GM21786 (cell line): ENCODE measurements around the gene SLC16A9.
A peak's percentile ranks its signal among the peaks of the same experiment; 100 is the strongest.

Source experiments
- ATAC-seq: cut with Tn5 transposase; IDR thresholded peaks from one replicate; pipeline ENCODE4 v1.9.1; 2021; ENCODE audit not compliant: unreplicated experiment

The SLC16A9 gene

DNA sequence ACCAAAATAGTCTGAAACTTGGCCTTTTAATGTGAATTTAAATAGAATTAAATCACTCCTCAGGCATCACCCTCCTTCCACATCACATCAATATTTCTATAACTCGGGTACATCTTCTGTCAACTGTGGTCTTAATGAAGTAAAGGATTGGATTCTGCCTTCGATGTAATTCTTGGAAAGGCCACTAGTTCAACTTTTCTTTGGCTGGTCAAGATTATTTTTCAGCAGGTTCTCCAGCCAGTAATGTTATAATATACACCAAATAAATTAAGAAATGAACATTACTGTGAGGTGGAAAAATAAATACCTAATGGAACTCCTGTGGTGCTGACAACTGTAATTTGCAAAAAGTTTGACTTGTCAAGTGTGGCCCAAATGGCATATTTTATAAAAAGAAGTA lies 9.7 kb upstream of the SLC16A9 start:
- no peak for ATAC-seq

DNA sequence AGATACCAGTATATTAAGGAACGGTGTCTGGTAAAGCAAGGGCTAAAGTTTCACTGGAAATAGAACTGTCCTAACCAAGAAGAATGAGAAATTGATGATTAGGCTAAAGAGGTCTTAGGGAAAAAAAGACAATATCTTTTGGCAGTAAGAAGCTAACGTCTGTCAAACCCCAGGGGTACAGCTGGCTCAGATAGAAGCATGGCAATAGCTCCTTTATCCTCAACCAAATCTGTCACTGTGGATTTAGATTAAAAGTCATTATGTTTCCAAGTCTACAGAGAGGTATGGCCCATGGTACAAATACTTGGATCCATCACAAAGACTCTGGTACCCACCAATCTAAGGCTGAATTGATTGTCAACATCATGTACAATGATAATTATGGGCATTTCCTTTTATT lies 8.6 kb upstream of the SLC16A9 start:
- no peak for ATAC-seq

DNA sequence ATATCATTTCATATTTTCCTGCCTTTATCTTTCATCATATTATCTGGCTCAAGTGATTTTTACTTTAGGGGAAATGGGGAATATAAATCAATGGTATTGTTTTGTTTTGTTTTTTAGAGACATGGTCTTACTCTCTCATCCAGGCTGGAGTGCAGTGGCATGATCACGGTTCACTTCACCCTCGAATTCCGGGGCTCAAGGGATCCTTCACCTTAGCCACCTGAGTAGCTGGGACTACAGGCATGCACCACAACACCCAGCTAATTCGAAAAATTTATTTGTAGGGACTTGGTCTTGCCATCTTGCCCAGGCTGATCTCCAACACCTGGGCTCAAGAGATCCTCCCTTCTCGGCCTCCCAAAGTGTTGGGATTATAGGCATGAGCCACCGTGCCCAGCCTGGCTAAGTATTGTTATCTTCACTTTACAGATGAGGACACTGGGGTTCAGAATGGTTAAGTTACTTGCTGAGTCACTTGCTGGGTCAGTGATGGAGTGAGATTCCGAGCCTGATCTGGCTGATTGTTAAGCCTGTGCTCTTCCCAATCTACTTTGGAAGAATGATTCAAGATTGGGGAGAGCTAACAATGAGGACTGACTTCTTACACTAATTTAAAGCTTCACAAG lies 3.7 kb upstream of the SLC16A9 start:
- no peak for ATAC-seq

DNA sequence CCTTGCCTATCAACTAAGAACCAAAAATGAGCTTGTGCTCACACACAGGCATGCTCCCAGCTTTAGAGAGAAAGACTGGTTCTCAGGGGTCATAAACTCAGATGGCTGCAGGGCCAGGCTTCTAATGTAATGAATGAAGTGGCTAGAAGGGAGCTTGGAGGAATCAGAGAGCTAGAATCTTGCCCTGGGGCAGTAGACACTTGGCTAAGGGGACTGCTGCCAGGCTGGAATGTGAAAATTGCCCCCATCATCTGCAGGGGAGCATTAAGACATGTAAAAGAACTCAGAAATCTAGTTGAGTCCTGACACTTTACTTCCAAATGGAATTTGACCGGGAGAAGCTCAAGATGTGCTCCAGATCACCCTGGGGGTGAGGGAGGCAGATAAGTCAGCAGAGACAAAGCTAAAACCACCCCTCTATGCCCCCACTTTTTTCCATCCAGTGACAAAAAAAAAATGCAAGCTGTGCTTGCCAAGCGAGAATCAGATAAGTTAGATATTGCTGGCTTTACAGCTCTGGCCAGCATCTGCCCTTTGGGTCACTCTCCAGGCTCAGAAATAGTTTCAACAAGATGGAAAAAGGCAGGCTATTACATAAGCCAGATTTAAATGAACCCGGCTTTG lies 2.3 kb upstream of the SLC16A9 start:
- no peak for ATAC-seq

DNA sequence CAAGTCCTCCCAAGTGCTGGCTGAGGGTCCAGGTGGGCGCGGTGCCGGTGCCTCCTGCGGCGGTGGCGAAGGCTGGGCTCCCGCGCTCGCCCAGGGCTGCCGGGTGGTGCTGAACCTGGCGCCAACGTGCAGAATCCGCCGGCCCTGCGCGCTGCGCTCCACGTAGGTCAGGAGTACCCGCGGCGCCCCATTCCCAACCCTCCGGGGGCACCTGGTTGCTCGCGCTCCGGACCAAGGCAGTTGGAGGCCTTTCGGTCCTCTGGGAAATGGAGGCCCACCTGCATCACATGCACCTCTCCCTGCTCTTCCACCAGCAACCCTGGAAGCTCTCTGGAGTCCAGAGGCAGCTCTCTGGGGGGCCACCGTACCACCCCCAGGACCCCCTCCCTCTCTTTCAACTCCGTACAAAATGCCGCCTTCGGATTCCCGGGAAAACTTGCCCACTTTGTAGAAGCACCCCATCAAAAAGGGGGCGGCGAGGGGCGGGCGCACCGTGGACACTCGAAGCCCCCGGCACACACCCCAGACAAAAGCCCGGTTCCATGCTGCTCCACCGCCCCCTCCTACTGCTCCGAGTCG lies 745 bp downstream of the SLC16A9 start:
- peak; percentile 31 for ATAC-seq

DNA sequence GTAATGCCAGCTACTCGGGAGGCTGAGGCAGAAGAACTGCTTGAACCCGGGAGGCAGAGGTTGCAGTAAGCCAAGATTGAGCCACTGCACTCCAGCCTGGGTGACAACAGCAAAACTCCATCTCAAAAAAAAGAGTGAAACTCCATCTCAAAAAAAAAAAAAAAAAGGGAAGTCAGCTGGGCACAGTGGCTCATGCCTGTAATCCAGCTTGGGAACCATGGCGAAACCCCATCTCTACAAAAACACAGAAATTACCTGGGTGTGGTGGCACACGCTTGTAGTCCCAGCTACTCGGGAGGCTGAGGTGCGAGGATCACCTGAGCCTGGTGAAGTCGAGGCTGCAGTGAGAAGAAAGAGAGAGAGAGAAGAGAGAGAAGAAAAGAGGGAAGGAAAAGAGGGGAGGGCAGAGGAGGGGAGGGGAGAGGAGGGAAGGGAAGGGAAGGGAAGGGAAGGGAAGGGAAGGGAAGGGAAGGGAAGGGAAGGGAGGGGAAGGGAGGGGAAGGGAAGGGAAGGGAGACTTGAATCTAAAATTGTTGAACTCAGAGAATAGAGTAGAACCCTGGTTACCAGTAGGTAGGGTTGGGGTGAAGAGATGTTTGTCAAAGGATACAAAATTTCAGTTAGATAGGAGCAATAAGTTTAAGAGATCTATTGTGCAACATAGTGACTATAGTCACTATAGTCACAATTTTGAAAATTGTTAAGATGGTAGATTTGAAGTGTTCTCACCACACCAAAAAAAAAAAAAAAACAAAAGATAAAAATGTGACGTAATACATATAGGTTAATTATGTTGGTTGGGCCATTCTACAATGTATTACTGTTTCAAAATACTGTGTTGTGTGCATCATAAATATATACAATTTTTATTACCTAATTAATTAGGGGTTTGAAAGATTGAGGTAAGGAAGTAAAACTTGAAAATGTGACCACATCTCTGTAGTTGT lies 2.5 kb downstream of the SLC16A9 start:
- ATAC-seq, result no peak

DNA sequence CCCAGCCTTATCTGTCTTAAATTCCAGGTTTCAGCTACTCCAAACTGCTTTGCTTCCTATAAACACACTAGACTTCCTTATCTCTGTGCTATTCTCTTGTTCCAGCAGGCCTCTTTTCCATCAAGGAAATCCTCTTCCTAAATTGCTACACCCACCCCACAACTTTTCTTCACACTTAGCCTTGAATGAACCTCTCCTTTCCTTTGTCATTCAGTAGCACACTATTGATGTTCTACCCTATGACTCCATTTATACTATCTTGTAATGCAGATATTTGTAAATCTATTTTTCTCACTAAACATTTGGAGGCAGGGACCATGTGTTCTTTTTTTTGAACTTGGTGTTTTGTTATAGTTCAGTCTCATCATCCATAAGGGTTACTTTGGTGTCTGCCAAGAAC lies 3.7 kb downstream of the SLC16A9 start:
- no peak for ATAC-seq

DNA sequence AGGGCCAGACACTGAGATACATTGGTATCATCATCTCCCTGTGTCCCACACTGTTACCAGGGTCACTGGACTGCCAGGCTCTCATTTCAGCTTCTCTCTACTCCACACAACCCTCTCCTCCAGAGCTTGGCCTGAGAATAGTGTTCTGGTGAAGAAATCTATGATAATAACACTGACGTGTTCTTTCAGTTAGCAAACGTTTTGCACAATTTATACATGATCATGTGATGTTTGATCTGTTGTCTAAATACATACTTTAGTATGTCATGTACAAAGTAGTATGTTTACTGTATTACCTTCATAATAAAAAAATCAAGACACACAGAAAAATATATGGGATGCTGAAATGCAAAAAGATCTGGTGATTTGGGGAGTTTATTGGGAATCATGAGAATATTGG lies 5.0 kb downstream of the SLC16A9 start:
- ATAC-seq, result no peak

DNA sequence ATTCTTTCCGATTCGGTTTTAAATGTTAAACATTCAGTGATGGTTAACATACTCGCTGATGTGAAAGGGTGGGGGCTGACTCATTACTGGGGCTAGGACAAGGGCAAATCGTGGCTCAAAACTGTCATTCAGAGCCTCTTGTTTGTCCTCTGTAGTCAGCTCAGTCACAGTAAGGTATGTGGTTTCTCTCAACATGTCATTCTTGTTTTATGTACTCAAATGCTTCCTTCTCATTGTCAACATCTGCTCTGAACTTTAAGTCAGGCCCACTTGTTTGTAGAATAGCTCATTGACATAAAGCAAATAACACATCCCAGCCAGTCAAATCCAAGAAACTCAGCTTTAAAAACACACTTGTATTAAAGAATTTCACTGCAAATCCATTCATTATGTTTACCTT lies 7.3 kb downstream of the SLC16A9 start:
- ATAC-seq, result no peak

DNA sequence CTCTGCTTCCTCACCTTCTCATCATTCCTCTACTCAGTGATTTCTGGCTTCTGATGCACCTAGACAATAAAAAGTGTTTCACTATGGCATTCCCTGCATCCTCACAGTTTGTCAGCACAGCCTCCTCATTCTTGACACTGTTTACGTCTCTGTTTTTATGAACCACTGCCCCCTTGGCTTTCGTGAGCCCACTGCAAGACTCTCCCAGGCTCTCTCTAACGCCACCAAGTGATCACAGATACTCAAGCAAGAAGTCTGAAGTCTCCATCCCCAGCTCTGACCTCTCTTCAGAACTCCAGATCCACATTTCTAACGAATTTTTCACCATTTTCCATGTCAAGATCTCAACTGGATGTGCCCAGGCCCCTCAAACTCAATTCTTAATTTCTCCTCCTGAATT lies 8.9 kb downstream of the SLC16A9 start:
- ATAC-seq, result no peak

DNA sequence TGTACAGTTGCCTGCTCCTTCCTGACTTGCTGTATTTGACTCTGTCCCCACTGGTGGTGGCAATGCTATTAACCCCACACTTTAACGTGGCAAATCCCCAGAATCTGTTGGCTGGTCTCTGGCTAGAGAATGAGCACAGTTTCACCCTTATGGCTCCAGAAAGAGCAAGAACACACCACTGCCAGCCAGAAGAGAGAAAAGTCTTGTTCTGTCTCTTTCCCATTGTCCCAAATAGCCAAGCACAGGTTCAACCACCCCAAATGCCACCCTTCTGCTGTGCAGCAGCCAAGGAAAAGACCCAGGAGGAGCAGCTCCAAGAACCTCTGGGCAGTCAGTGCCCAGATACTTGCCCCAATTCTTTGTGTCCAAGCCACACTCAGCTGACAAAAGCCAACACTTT lies 11.3 kb downstream of the SLC16A9 start:
- no peak for ATAC-seq

DNA sequence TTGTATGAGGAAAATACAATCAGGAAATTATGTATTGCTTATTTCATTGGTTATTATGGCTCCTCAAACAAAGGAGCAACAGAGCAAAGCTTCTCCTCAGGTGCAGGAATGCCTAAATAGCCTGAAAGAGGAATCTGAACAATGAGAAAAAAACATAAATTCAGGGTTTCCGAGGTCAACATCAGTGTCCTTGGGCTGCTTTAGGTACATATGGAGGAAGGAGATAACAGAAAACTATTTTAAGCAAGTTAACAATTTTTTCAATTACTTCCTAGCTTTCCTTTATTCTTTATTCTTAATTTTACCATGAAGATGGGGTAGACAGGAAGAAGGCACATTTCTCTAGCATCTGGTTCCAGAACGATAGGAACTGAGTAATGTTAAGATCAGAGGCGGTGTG lies 14.0 kb downstream of the SLC16A9 start:
- no peak for ATAC-seq

DNA sequence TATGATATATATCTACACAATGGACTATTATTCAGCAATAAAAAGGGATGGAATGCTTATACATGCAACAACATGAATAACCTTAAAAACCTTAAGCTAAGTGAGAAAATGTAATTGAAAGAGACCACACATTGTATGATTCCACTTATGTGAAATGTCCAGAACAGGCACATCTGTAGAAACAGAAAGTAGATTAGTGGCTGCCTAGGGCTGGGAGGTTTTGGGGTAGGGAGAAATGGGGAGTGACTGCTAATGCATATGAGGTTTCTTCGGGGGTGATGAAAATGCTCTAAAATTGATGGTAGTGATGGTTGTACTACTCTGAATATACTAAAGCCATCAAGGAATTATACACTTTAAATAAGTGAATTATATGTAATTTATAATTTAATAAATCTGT lies 14.7 kb downstream of the SLC16A9 start:
- ATAC-seq, result peak; percentile 51

DNA sequence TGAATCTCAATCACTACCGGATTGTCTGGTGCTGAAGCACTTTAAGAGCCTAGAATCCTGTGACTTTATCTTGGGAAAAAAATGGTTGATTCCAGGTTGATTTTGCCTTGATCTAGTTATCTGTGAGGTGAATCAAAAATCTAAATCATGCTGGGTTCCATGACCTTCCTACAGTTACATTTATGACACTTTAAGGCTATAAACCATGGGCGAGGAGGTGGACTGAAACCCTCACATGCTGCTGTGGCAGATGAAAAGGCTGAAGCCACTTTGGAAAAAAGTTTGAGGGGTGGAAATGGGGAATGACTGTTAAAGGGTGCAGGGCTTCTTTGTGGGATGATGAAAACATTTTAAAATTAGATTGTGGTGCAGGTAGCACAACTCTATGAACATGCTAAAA lies 17.5 kb downstream of the SLC16A9 start:
- no peak for ATAC-seq

DNA sequence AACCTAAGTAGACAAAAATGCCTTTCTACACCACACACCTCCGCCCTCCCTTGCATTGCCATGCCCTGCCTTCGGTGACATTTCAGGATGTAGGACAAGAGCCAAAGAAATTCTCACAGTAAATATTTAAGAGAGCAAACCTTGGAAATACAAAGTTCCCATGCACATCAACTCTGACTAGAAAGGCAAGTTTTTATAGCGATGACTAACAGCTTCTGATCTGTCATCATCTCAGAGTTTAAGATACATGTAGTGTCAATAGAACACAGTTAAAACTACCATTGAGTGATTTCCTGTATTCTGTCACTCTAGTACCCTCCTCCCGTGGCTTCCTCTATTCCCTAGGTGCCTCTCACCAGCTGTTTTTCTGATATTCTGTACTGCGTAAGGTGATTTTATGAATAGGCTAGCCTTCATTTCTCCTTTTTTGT lies 20.7 kb downstream of the SLC16A9 start:
- no peak for ATAC-seq

DNA sequence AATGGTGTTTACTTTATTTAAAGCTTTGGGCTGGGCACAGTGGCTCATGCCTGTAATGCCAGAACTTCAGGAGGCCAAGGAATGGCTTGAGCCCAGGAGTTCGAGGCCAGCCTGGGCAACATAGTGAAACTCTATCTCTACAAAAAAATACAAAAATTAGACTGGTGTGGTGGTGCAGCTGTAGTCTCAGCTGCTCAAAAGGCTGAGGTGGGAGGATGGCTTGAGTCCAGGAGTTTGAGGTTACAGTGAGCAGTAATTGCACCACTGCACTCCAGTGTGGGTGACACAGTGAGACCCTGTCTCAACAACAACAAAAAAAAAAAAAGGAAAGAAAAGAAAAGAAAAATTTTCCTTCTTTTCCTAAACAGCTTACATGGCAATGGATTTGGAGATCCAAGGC lies 22.0 kb downstream of the SLC16A9 start:
- no peak for ATAC-seq

DNA sequence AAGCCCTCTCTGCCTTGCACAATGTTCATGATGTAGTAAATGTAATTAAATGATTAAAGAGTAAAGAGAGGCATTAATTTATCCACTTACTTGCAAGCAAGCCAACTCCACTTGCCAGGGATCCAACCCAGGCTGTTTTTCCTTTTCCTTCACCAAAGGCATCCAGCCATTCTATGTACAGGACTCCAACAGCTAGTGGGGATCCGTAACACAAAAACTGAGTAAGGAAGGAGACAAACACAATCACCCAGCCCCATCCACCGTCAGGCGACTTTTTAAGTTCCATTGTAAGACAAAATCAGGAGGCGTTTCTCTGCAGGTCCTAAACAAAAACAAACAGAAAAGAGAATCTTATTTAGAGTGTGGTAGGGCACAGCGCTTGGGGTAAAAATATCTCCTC lies 25.6 kb downstream of the SLC16A9 start:
- no peak for ATAC-seq

DNA sequence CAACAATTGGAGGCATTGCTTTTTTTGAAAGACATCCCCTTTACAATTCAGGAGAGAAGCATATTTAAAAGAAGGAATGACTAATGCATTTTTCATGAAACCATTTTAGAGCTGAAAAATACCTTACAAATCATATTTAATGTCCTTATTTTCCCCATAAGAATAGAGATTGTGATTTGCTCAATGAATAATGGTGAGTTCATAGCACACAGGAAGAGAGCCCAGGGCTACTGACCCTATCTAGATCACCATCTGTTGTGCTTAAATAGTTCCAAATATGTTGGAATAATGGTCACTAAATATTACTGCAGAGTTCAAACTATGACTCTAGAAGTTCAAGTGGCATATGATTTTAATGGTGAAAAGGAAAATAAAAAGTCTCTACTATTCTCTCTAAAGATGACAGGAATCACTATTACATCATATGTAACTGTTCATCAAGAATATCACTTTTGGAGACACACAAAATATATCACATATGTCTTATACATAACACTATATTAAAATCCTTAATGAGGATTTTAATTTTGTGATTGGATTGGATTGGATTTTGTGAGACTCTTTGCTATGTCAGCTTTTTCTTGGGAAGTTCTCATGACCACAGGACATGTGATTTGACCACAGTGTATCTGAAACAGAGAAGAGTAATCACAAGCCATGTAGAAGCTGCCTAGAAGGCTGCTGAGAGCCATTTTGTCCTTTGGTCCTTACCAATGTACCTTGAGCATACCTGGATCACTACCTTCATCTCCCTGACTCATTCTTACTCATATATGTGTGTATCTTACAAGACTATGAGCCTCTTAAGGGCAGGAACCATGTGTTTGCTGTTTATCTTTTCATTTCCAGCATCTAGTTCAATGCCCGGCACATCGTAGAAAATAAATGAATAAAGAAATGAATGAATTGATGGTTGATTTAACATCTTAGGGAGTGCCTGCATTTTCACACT lies 26.4 kb downstream of the SLC16A9 start:
- no peak for ATAC-seq

DNA sequence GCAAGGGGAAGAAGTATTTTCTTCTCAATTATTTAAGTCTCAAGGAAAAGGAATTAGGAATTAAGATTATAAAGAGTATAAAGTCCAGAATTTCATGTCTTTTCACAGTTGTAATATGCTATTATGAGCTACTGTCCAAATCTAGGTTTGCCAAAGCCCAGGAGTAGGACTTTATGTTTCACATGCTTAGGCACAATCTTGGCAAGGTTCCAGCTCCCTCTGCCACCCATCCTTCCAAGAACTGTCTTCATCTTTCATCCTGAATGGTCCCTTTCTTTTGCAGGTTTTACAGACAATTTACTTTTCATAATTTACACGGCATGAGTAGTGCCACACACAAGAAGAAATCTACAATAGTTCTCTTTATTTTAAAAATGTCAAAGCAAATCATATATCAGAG lies 29.5 kb downstream of the SLC16A9 start:
- no peak for ATAC-seq

DNA sequence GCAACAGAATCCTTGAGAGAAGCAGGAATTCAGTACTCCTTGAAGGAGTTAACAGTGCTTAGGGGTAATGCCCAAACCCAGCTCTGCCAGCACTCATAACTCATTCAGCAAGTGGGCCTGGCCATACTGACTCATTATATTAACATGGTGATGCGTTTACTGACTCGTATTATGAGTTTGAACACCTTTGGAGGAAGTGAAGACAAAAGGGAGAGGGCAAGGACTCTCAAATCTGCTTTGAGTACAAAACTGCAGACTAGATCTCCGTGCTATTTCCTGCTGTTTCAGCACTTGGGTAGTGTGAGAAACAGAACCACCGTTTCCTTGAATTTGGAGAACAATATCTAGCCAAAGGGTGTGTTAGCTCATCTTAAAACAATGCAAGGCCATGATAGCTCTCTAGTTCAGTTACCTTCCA lies 30.8 kb downstream of the SLC16A9 start:
- ATAC-seq, result peak; percentile 88
